Measurements from ENCODE around the gene GOLGA8F. TPM values are rescaled to one million over a fixed set of nuclear protein-coding genes. Genes with fewer than 3 reads are reported as not detected.
"Not testable (repeated sequence)": the region's sequence is repeated elsewhere in the genome, so short reads cannot be mapped to it uniquely, and the experiment has no call there.

Gene GOLGA8F, protein sequence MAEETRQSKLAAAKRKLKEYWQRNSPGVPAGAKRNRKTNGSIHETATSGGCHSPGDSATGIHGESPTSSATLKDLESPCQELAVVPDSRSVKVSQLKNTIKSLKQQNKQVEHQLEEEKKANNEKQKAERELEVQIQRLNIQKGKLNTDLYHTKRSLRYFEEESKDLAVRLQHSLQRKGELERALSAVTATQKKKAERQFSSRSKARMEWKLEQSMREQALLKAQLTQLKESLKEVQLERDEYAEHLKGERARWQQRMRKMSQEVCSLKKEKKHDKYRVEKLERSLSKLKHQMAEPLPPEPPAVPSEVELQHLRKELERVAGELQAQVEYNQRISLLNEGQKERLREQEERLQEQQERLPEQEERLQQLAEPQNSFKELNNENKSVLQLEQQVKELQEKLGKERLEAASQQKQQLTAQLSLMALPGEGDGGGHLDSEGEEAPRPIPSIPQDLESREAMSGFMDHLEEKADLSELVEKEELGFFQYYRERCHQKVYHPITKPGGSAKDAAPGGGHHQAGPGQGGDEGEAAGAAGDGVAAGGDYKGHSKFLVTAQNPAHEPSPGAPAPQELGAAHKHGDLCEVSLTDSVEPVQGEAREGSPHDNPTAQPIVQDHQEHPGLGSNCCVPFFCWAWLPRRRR
- total RNA-seq (2022) = not detected in 2 replicates
- not detected for Bru-seq, nascent RNA
- BruChase-seq, experiment 1, labeled RNA remaining after a 6-hour chase = not detected
- not detected for BruChase-seq, experiment 2, labeled RNA remaining after a 2-hour chase
- long read RNA-seq = 0 reads

DNA sequence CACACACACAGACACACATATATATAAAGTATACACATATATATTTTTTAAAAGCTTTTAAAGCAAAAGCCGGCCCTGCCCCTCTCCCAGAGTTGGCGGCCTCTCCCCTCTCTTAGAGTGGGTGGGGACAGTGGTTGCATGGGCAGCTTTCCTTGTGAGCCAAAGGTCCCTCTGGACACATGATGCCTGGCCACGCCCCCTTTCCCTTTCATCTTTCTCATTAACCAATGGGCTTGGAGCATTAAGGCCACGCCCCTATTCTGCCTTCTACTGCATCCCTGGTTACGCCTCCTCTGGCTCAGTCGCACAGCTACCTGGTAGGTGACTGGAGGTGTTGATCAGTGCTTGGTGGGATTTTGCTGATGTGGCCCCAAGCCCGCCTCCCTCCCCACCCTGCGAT is at the start of gene GOLGA8F:
Gene GOLGA8F (plus strand): TSS at position 301 of the 400 bp plus-strand sequence. CDS start 98 bp downstream, at position 399.
- not testable (repeated sequence) for H3K36me3 Mint-ChIP-seq (ENCODE audit: insufficient read depth, unreplicated experiment); H3K4me1 Mint-ChIP-seq (ENCODE audit: low read depth, unreplicated experiment); BruUV-seq (replicated peaks)

DNA sequence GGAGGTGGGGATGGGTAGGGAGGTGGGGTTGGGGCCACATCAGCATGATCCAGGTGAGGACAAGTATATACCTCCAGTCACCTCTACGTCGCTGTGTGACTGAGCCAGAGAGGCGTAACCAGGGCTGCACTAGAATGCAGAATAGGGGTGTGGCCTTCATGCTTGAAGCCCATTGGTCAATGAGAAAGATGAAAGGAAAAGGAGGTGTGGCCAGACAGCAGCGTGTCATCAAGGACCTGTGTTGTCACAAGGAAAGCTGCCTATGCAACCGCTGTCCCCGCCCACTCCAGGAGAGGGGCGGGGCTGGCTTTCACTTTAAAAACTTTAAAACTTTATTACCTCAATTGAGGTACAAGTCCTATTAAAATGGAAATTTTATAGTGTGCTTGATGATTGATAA is 20.5 kb upstream of the GOLGA8F start, which contains the start of gene GOLGA6L24:
Gene GOLGA6L24 (minus strand): TSS at position 101 of the 400 bp plus-strand sequence. CDS start 61 bp downstream, at position 40.
- H3K4me3 Mint-ChIP-seq (ENCODE audit: low read depth, unreplicated experiment); intact Hi-C loops (cut with micrococcal nuclease; ENCODE audit: unreplicated experiment); H3K36me3 Mint-ChIP-seq (ENCODE audit: insufficient read depth, unreplicated experiment); H3K4me1 Mint-ChIP-seq (ENCODE audit: low read depth, unreplicated experiment); BruUV-seq (replicated peaks); DNase-seq; CTCF ChIA-PET; H3K9me3 Mint-ChIP-seq (ENCODE audit: low read depth, unreplicated experiment); H3K27ac Mint-ChIP-seq (ENCODE audit: unreplicated experiment); H3K27me3 Mint-ChIP-seq (ENCODE audit: unreplicated experiment): not testable (repeated sequence)

More for the DNA sequence above, at the start of gene GOLGA8F:
- H3K27me3 Mint-ChIP-seq (ENCODE audit: unreplicated experiment); DNase-seq; H3K27ac Mint-ChIP-seq (ENCODE audit: unreplicated experiment); CTCF ChIA-PET; H3K4me3 Mint-ChIP-seq (ENCODE audit: low read depth, unreplicated experiment); intact Hi-C loops (cut with micrococcal nuclease; ENCODE audit: unreplicated experiment); H3K9me3 Mint-ChIP-seq (ENCODE audit: low read depth, unreplicated experiment): not testable (repeated sequence)

DNA sequence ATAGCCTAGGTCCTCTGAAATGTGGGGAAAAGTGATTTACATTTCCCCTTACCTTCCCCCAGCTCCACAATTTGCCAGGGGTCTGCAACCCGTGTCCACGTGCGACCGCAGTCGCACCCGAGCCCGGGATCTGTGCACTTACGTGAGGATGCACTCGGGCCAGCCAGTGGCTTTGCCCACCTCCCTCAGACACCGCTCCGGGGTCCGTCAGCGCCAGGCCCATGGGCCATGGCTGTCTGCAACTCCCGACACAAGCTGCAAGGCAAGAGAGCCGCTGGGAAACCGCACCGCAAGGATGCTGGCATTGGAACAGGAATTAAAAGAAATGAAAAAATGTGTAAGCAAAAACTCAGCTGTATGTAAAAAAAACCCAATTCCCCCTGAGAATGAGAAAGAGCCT is 13.0 kb upstream of the GOLGA8F start:
- H3K27ac Mint-ChIP-seq (ENCODE audit: unreplicated experiment); H3K4me3 Mint-ChIP-seq (ENCODE audit: low read depth, unreplicated experiment); DNase-seq; H3K4me1 Mint-ChIP-seq (ENCODE audit: low read depth, unreplicated experiment); H3K9me3 Mint-ChIP-seq (ENCODE audit: low read depth, unreplicated experiment); intact Hi-C loops (cut with micrococcal nuclease; ENCODE audit: unreplicated experiment); H3K27me3 Mint-ChIP-seq (ENCODE audit: unreplicated experiment); CTCF ChIA-PET; BruUV-seq (replicated peaks); H3K36me3 Mint-ChIP-seq (ENCODE audit: insufficient read depth, unreplicated experiment): not testable (repeated sequence)

DNA sequence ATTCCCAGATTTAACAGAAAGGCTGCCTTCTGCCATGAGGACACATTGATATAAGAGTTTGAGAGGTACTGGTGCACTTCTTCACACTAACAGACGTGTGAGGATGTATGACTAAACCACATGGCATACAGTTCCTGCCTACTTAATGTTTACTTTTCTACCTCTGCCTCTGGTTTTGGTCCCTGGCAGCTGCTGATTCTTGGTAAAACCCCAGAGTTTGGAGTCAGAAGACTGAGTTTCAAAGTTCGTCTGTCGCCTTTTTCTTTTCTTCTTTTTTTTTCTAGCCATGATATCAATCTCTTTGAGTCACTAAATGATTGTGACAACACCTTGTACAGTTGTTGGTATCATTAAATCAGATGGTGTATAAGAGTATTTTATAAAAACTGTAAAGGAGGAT is 1.6 kb downstream of the GOLGA8F start:
- BruUV-seq (replicated peaks); CTCF ChIA-PET; H3K27me3 Mint-ChIP-seq (ENCODE audit: unreplicated experiment); H3K4me1 Mint-ChIP-seq (ENCODE audit: low read depth, unreplicated experiment); H3K36me3 Mint-ChIP-seq (ENCODE audit: insufficient read depth, unreplicated experiment); H3K4me3 Mint-ChIP-seq (ENCODE audit: low read depth, unreplicated experiment); H3K27ac Mint-ChIP-seq (ENCODE audit: unreplicated experiment); H3K9me3 Mint-ChIP-seq (ENCODE audit: low read depth, unreplicated experiment); intact Hi-C loops (cut with micrococcal nuclease; ENCODE audit: unreplicated experiment); DNase-seq: not testable (repeated sequence)

DNA sequence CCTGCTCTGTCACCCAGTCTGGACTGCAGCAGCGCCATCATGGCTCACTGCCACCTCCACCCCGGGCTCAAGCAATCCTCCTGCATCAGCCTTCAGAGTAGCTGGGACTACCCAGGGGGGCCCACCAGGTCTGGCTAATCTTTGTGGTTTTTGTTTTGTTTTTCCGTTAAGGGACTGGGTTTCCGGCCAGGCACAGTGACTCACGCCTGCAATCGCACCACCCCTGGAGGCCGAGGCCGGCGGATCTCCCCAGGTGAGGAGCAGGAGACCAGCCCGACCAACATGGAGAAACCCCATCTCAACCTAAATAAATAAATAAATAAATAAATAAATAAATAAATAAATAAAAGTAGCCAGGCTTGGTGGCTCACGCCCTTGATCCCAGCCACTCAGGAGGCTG is 17.6 kb downstream of the GOLGA8F start:
- H3K4me3 Mint-ChIP-seq (ENCODE audit: low read depth, unreplicated experiment); CTCF ChIA-PET; H3K27me3 Mint-ChIP-seq (ENCODE audit: unreplicated experiment); BruUV-seq (replicated peaks); DNase-seq; H3K27ac Mint-ChIP-seq (ENCODE audit: unreplicated experiment); intact Hi-C loops (cut with micrococcal nuclease; ENCODE audit: unreplicated experiment); H3K9me3 Mint-ChIP-seq (ENCODE audit: low read depth, unreplicated experiment); H3K36me3 Mint-ChIP-seq (ENCODE audit: insufficient read depth, unreplicated experiment); H3K4me1 Mint-ChIP-seq (ENCODE audit: low read depth, unreplicated experiment): not testable (repeated sequence)

DNA sequence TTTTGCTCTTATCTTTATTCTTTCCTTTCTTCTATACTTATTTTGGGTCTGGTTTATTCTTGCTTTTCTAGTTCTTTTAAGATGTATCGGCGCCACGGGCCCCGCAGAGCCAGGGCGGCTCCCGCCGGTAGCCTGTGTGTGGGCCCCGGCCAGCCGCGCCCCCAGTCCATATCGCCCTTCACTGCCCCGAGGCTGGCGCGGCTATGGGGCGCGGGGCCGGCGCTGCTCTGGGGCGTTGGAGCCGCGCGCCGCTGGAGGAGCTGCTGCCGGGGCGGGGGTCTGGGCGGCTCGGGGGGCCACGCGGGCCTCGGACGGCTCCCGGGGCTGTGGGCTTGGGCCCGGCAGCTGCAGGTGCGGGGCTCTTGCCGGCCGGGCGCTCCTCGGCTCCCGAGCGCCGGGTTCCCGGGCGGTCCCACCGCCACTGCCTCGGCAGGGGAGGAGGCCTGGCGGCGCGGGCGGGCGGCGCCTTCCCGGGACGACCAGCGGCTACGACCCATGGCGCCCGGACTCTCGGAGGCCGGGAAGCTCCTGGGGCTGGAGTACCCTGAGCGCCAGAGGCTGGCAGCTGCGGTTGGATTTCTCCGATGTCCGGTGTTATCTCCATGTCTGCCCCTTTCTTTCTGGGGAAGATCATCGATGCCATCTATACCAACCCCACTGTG is 24.4 kb downstream of the GOLGA8F start:
- BruUV-seq (replicated peaks); H3K4me3 Mint-ChIP-seq (ENCODE audit: low read depth, unreplicated experiment); CTCF ChIA-PET: not testable (repeated sequence)

DNA sequence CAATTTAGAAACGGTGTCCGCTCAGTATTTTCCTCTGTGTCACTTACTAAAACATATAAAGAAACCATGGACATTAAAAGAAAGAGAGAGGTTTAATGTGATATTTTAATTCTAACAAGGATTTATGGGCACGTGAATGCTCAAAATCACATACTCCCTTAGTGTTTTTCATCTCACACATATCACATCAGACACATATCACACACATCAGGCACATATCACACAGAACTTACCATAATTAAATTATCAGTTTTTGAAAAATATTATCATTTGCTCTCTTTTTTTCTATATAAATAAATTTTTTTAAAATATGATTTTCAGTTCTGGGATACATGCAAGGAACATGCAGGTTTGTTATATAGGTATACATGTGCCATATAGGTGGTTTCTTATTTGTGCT is 42.0 kb downstream of the GOLGA8F start:
- H3K36me3 Mint-ChIP-seq (ENCODE audit: insufficient read depth, unreplicated experiment); DNase-seq; intact Hi-C loops (cut with micrococcal nuclease; ENCODE audit: unreplicated experiment); H3K4me1 Mint-ChIP-seq (ENCODE audit: low read depth, unreplicated experiment); H3K4me3 Mint-ChIP-seq (ENCODE audit: low read depth, unreplicated experiment); H3K27me3 Mint-ChIP-seq (ENCODE audit: unreplicated experiment); H3K9me3 Mint-ChIP-seq (ENCODE audit: low read depth, unreplicated experiment); CTCF ChIA-PET; BruUV-seq (replicated peaks); H3K27ac Mint-ChIP-seq (ENCODE audit: unreplicated experiment): not testable (repeated sequence)

More for the DNA sequence above, 24.4 kb downstream of the GOLGA8F start:
- H3K4me1 Mint-ChIP-seq (ENCODE audit: low read depth, unreplicated experiment); H3K27me3 Mint-ChIP-seq (ENCODE audit: unreplicated experiment); intact Hi-C loops (cut with micrococcal nuclease; ENCODE audit: unreplicated experiment); H3K36me3 Mint-ChIP-seq (ENCODE audit: insufficient read depth, unreplicated experiment); H3K9me3 Mint-ChIP-seq (ENCODE audit: low read depth, unreplicated experiment); H3K27ac Mint-ChIP-seq (ENCODE audit: unreplicated experiment); DNase-seq: not testable (repeated sequence)

DNA sequence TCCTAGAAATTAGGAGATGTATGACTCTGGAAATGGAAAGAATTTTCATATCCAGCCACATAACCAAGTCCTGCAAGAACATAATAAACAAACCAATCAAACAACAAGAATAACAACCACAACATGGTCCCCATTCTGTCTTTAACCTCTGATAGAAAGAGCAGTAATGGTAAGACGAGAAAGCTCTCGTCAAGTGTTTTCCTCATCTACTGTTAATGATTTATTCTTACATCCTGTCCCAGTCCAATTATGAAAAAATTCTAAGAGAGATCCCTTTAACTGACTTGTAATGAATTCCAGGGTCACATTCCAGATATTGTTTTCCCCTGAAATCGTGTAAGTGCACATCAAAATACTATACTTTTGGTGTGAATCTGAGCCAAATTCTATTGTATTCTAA is 57.1 kb downstream of the GOLGA8F start:
- CTCF ChIA-PET; H3K27me3 Mint-ChIP-seq (ENCODE audit: unreplicated experiment); H3K4me1 Mint-ChIP-seq (ENCODE audit: low read depth, unreplicated experiment); intact Hi-C loops (cut with micrococcal nuclease; ENCODE audit: unreplicated experiment); BruUV-seq (replicated peaks); H3K27ac Mint-ChIP-seq (ENCODE audit: unreplicated experiment); H3K9me3 Mint-ChIP-seq (ENCODE audit: low read depth, unreplicated experiment); H3K4me3 Mint-ChIP-seq (ENCODE audit: low read depth, unreplicated experiment); H3K36me3 Mint-ChIP-seq (ENCODE audit: insufficient read depth, unreplicated experiment); DNase-seq: not testable (repeated sequence)
